Right cardiac atrium (tissue), 5 donors: ENCODE data around the gene CLSTN2. TPM values are rescaled to one million over a fixed set of nuclear protein-coding genes. Genes with fewer than 3 reads are reported as not detected.
A peak's percentile ranks its signal among the peaks of the same experiment; 100 is the strongest.

ENCODE experiments used
- ATAC-seq, 2 donors: fragments of 200-7000 bp; cut with Tn5 transposase; one replicate each; pipeline versions ENCODE4 v1.8.0 to v1.9.1; 2020; ENCODE audit warnings: moderate library complexity in 2 of 2, mild to moderate bottlenecking in 1 of 2
- DNase-seq, 3 donors: peaks; one replicate each; pipeline ENCODE4 v3.0.0-alpha.2; 2020
- H3K27ac ChIP-seq: one replicate; pipeline ENCODE4 v1.5.1; 2013; ENCODE audit warnings: mild to moderate bottlenecking, low read length, control low read depth, moderate library complexity
- H3K27me3 ChIP-seq: one replicate; pipeline ENCODE4 v1.6.1; 2013; ENCODE audit not compliant: control insufficient read depth, insufficient read depth
- H3K4me1 ChIP-seq: one replicate; pipeline ENCODE4 v1.6.1; 2013; ENCODE audit warnings: low read length; ENCODE audit not compliant: control insufficient read depth, insufficient read depth
- H3K4me3 ChIP-seq: one replicate; pipeline ENCODE4 v1.5.1; 2013; ENCODE audit warnings: low read length, control low read depth
- H3K9me3 ChIP-seq: one replicate; pipeline ENCODE4 v1.6.1; 2013; ENCODE audit warnings: low read length; ENCODE audit not compliant: control insufficient read depth
- WGBS: extraction: QIAGEN DNeasy Blood & Tissue Kit; methylation state at CpG from one replicate; pipeline ENCODE4 v1.1.7; 2013; 5-methylcytosine and 5-hydroxymethylcytosine counted together
- intact Hi-C, 4 donors: fragments of 100-400 bp; cut with DNase I; formaldehyde crosslinking; loops; one replicate each; pipeline versions ENCODE4 v1.11.0 to v1.14.0; 2022 to 2023
- polyA plus RNA-seq: library from polyadenylated mRNA; stranded (reverse); fragments of 200-250 nt; gene quantifications from one replicate; pipeline ENCODE4 v1.2.3, GENCODE V29; 2013
- total RNA-seq, 4 donors: library from RNA; stranded (reverse); fragmentation: NEBNext Ultra II Directional; extraction: Animal tissue kit (Norgen Biotek cat#: 25700); gene quantifications; one replicate each; pipeline ENCODE4 v1.2.1, GENCODE V29; 2021
- donor health status: healthy with polysubstance abuse.
- donor health status: DM: no; HTN: yes; CAD: no.
- donor health status: DM: no; HTN: no; CAD: no.
- donor health status: DM: no; HTN: yes; CAD: no; lungs with severe emphysema.
- donor health status: DM: yes; HTN: yes; CAD: no.

The CLSTN2 gene
- total and polyA plus RNA-seq, 5 donors = 3.7 to 31.5 (median 24.8) TPM

- H3K27ac ChIP-seq = peak overlapping the region; percentile 38
- H3K27me3 ChIP-seq = no peaks in the 10 kb centered on the region
- H3K4me1 ChIP-seq = peaks cover 7% of the 10 kb centered on the region
- 56% methylated on average over 2 of the region's 2 CpGs for WGBS
- H3K4me3 ChIP-seq = no peak overlapping the region
- DNase-seq (no peak), ATAC-seq (peak in 1 of 2 donors; percentile 57)
- intact Hi-C loops = no loop called here
- H3K9me3 ChIP-seq = no peaks in the 10 kb centered on the region
These were observed 39.9 kb downstream of the CLSTN2 start for GRCh38 chr3:139974809-139975425.

- no peak overlapping the region for H3K4me3 ChIP-seq
- intact Hi-C loops = no loop called here
- DNase-seq (peak; percentile 27 to 54 (median 54)), ATAC-seq (peak; percentile 82 to 87)
- peaks cover 7% of the 10 kb centered on the region for H3K4me1 ChIP-seq
- no peaks in the 10 kb centered on the region for H3K9me3 ChIP-seq
- no peaks in the 10 kb centered on the region for H3K27me3 ChIP-seq
- 41% methylated on average over 5 of the region's 5 CpGs for WGBS
- peak overlapping the region; percentile 61 for H3K27ac ChIP-seq
These were observed 40.8 kb downstream of the CLSTN2 start for GRCh38 chr3:139975594-139976365.

- intact Hi-C loops = no loop called here
- DNase-seq = no peak
- no peak for ATAC-seq
- Histone ChIP-seq H3K27me3 (no peaks in the 10 kb centered on the region), H3K4me1 (peaks cover 7% of the 10 kb centered on the region), H3K27ac (no peak overlapping the region), H3K4me3 (no peak overlapping the region), H3K9me3 (no peaks in the 10 kb centered on the region)
- whole genome bisulfite sequencing = 90% methylated on average over 4 of the region's 4 CpGs
These were observed 44.0 kb downstream of the CLSTN2 start for GRCh38 chr3:139978966-139979365.

GRCh38 chr3:139979991-139980390 is 45.0 kb downstream of the CLSTN2 start:
- H3K4me3 ChIP-seq = no peak overlapping the region
- intact Hi-C loops = no loop called here
- 85% methylated on average over 1 of the region's 1 CpG for WGBS

GRCh38 chr3:139982404-139982803 is 47.4 kb downstream of the CLSTN2 start:
- Histone ChIP-seq H3K9me3 (no peaks in the 10 kb centered on the region), H3K4me3 (no peak overlapping the region), H3K4me1 (no peaks in the 10 kb centered on the region), H3K27me3 (no peaks in the 10 kb centered on the region), H3K27ac (no peak overlapping the region)
- intact Hi-C loops = no loop called here
- 84% methylated on average over 1 of the region's 1 CpG for WGBS
- no peak for DNase-seq
- no peak for ATAC-seq

More at GRCh38 chr3:139979991-139980390, 45.0 kb downstream of the CLSTN2 start:
- Histone ChIP-seq H3K27me3 (no peaks in the 10 kb centered on the region), H3K9me3 (no peaks in the 10 kb centered on the region), H3K27ac (no peak overlapping the region), H3K4me1 (peaks cover 5% of the 10 kb centered on the region)
- ATAC-seq (no peak), DNase-seq (no peak)

- intact Hi-C loops = no loop called here
These were observed 50.6 kb downstream of the CLSTN2 start for GRCh38 chr3:139985576-139985975.

DNA sequence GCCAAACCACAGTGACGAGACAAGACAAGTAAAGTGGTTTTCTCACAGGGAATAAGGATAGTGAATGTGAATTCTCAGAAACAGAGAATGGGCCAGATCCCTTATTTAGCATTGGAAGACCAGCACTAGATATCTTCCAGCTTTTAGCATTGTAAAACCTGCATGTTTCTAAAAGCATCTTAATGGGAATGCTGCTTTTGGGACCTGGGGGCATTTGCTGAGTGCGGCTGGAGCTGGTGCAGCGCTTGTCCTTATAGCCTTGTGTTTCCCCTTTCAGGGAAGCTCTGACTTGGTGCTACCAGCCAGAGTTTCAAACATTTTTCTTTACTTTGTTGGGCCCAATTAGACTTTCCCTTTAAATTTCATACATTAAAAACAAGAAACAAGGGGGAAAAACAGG is 52.9 kb downstream of the CLSTN2 start:
- H3K4me1 ChIP-seq = no peaks in the 10 kb centered on the region
- H3K27ac ChIP-seq = no peak overlapping the region
- H3K4me3 ChIP-seq = no peak overlapping the region
- no peaks in the 10 kb centered on the region for H3K9me3 ChIP-seq
- 94% methylated on average over 3 of the region's 3 CpGs for WGBS
- intact Hi-C loops = no loop called here
- no peak for DNase-seq
- no peaks in the 10 kb centered on the region for H3K27me3 ChIP-seq
- no peak for ATAC-seq

More at GRCh38 chr3:139985576-139985975, 50.6 kb downstream of the CLSTN2 start:
- no peaks in the 10 kb centered on the region for H3K4me1 ChIP-seq
- DNase-seq = no peak
- no peaks in the 10 kb centered on the region for H3K27me3 ChIP-seq
- 71% methylated on average over 3 of the region's 3 CpGs for WGBS
- no peak overlapping the region for H3K4me3 ChIP-seq
- no peak overlapping the region for H3K27ac ChIP-seq
- H3K9me3 ChIP-seq = no peaks in the 10 kb centered on the region
- ATAC-seq = no peak

DNA sequence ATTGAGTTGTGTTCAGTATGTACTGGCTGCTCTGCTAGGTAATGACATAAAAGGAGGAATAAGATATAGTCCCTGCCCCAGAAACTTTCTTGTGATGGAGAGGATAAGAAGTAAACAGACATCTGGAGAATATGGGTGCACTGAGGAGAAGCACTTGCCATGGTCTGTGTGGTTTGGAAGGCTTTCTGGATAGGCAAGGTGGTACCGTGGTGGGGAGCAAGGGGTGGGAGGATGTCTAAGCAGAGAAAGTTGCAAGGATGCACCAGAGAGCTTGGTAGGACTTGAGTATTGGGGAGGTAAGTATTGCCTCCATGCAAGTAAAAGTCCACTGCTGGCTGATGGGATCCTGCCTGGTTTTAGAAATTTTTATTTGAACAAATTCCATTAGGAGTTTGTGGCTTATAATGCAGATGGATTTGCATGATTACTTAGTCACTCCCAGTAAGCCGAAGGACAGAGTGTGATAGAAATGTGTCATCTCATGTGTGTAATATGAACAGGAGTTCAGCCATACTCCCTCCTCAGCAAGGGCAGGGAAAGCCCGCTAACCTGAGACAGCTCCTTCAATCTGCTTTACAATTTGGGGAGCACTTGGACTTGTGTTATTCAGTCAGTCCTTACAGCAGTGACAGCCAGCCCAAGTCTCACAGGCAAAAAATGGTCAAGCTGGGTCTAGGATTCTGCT is 53.6 kb downstream of the CLSTN2 start:
- DNase-seq (no peak), ATAC-seq (no peak)
- no peaks in the 10 kb centered on the region for H3K4me1 ChIP-seq
- H3K4me3 ChIP-seq = no peak overlapping the region
- intact Hi-C loops = no loop called here
- H3K27ac ChIP-seq = no peak overlapping the region
- 92% methylated on average over 3 of the region's 3 CpGs for WGBS
- H3K9me3 ChIP-seq = no peaks in the 10 kb centered on the region
- no peaks in the 10 kb centered on the region for H3K27me3 ChIP-seq

GRCh38 chr3:139994891-139995290 is 59.9 kb downstream of the CLSTN2 start:
- no peak overlapping the region for H3K27ac ChIP-seq
- WGBS = 26% methylated on average over 3 of the region's 3 CpGs
- no peak for DNase-seq
- no peaks in the 10 kb centered on the region for H3K27me3 ChIP-seq
- no peak for ATAC-seq
- H3K4me3 ChIP-seq = no peak overlapping the region
- H3K4me1 ChIP-seq = no peaks in the 10 kb centered on the region
- H3K9me3 ChIP-seq = no peaks in the 10 kb centered on the region
- intact Hi-C loops = no loop called here

- no peak for ATAC-seq
These were observed 69.3 kb downstream of the CLSTN2 start for GRCh38 chr3:140004271-140004670.

GRCh38 chr3:140006331-140006730 is 71.3 kb downstream of the CLSTN2 start:
- peak in 1 of 2 donors; percentile 22 for ATAC-seq
- WGBS = 16% methylated on average over 2 of the region's 2 CpGs
- intact Hi-C loops = no loop called here

More at GRCh38 chr3:140004271-140004670, 69.3 kb downstream of the CLSTN2 start:
- no peak overlapping the region for H3K4me3 ChIP-seq
- no peak overlapping the region for H3K27ac ChIP-seq
- H3K27me3 ChIP-seq = no peaks in the 10 kb centered on the region
- H3K9me3 ChIP-seq = no peaks in the 10 kb centered on the region
- DNase-seq = no peak
- H3K4me1 ChIP-seq = no peaks in the 10 kb centered on the region
- intact Hi-C loops = no loop called here

More at GRCh38 chr3:140006331-140006730, 71.3 kb downstream of the CLSTN2 start:
- Histone ChIP-seq H3K9me3 (no peaks in the 10 kb centered on the region), H3K27me3 (no peaks in the 10 kb centered on the region), H3K4me1 (no peaks in the 10 kb centered on the region), H3K27ac (no peak overlapping the region), H3K4me3 (no peak overlapping the region)
- DNase-seq = no peak
